ENCODE measurements around the gene MOB1B. TPM values are rescaled to one million over a fixed set of nuclear protein-coding genes. Genes with fewer than 3 reads are reported as not detected.

Gene MOB1B
- total and polyA plus RNA-seq, 2 of the 13 experiments (the other 11 are each of a cell fraction or from before 2014, with no cell fraction given): 3.9 to 4.0 TPM

GRCh38 chr4:70901984-70902576 lies at the start of gene MOB1B (continued):
- TF ChIP-seq HNRNPLL (IDR thresholded peaks at IDR 0.05; ENCODE audit: low read depth, low read length, poor library complexity, severe bottlenecking) (peak; percentile 61), PRDM15 (CRISPR knock-in tag; IDR thresholded peaks at IDR 0.05) (0 out of 2 replicates have a peak, but pooled peaks have one; percentile 32), SIX1 (CRISPR knock-in tag; IDR thresholded peaks at IDR 0.05; ENCODE audit: borderline replicate concordance) (no peak; the same call in 1 of the 2 replicates), ZNF7 (CRISPR knock-in tag; IDR thresholded peaks at IDR 0.05) (no peak), NR2F6 (IDR thresholded peaks at IDR 0.05) (peak; percentile 52), NR2F6 (CRISPR knock-in tag; IDR thresholded peaks at IDR 0.05) (no peak; the same call in 1 of the 2 replicates), ZNF124 (CRISPR knock-in tag; IDR thresholded peaks at IDR 0.05) (peak; percentile 46; the same call in 1 of the 2 replicates), HNF1A (IDR thresholded peaks at IDR 0.05; ENCODE audit: low read depth) (no peak), HNF1A (CRISPR knock-in tag; IDR thresholded peaks at IDR 0.05; ENCODE audit: borderline replicate concordance) (0 out of 2 replicates have a peak, but pooled peaks have one; percentile 46), MAX (IDR thresholded peaks at IDR 0.05) (peak; percentile 91), MAFG (CRISPR knock-in tag; IDR thresholded peaks at IDR 0.05) (no peak), ZNF687 (CRISPR knock-in tag; IDR thresholded peaks at IDR 0.05) (peak; percentile 94), TCF12 (IDR thresholded peaks at IDR 0.05) (no peak), TCF12 (CRISPR knock-in tag; IDR thresholded peaks at IDR 0.05) (0 out of 2 replicates have a peak, but pooled peaks have one; percentile 29), ZNF101 (CRISPR knock-in tag; IDR thresholded peaks at IDR 0.05; ENCODE audit: borderline replicate concordance, low read depth) (peak; percentile 73; the same call in 1 of the 2 replicates), NR1H2 (CRISPR knock-in tag; IDR thresholded peaks at IDR 0.05; ENCODE audit: borderline replicate concordance, low read depth) (no peak), HMGA1 (CRISPR knock-in tag; conservative IDR thresholded peaks at IDR 0.05) (no peak), SMAD1 (CRISPR knock-in tag; IDR thresholded peaks at IDR 0.05; ENCODE audit: borderline replicate concordance, low read depth) (no peak)
